OCI-M2 (cell line): Measurements from ENCODE around the gene UGT2B10.

ENCODE experiments used
- DNase-seq: peaks from one replicate; lab custom pipeline; 2025; ENCODE audit not compliant: unreplicated experiment; lab: John Stamatoyannopoulos, UW

UGT2B10 gene

GRCh38 chr4:68869274-68869773, 53.5 kb downstream of the UGT2B10 start:
- DNase-seq: no peak

DNA sequence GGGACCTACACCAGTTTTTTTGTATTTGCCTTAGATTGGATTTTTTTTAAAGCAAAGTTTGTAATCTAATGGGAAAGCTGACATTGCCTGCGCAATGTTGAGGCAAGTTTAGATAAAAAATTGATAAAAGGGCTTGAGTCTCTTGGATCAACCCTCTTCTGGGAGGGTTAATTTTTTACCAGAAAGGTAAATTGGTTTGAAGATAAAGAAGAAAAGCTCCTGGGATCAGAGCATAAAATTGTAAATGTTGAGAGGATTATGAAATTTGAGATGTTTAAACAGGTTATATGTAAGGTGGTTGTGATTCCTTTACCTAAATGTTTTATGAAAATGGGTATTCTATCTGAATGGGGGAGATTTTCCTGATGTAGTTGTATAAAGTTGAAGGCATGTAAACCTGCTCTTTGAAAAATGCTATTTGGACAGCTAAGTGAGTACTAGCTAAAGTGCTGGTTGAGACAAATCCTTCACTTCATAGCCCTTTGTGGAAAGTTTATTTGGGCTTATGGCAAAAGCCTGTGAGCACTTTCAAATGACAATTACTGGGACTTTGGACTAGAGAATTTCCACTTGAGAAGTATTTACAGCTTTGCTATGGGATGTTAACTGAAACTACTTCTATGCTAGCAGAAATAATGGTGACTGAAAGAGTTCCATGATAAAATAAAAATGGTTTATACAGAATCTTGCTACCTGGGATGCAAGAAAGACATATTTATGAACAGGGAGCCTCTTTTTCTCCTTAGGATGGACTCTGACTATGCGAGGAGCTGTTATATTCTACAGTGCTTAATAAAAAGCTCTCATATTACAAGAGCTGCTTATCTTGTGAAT, 56.2 kb downstream of the UGT2B10 start:
- no peak for DNase-seq

GRCh38 chr4:68872643-68873502, 57.1 kb downstream of the UGT2B10 start:
- DNase-seq: no peak

DNA sequence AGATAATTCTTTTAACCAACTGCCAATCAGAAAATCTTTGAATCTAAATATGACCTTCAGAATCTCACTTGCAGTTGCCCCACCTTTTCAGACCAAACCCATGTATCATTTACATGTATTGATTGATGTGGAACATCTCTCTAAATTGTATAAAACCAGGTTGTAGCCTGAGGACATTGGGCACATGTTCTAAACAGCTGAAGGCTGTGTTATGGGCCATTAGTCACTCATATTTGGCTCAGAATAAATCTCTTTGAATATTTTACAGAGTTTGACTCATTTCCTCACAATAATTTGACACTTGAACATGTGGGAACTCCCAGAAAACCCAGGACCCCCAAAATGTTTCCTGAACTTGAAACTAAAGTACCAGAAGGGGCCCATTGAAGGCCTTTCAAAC, 58.7 kb downstream of the UGT2B10 start:
- no peak for DNase-seq

DNA sequence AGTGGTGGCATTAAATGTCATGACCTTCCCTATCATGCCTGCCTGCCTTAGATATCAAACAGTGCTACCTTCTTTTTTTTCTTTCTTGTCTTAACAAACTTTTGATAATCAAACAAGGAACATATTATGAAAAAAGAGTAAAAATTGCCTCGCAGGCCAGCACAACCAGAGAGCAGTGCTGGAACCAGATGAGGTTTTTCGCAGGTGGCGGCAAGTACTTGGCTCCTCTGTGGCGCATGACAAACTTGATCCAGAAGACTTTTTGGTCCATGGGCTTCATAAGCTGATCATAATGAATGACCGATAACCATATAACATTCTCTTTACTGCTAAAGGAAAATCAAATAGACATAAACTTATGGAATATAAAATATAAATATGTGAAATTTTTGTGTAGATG, 61.8 kb downstream of the UGT2B10 start:
- no peak for DNase-seq

- DNase-seq: no peak
Measured at GRCh38 chr4:68878048-68878447, 62.3 kb downstream of the UGT2B10 start.
